Left ventricle myocardium inferior (tissue), 1 donor: ENCODE measurements around the gene TMEFF1. TPM values are rescaled to one million over a fixed set of nuclear protein-coding genes. Genes with fewer than 3 reads are reported as not detected.

Experiments used
- DNase-seq: peaks from one replicate; pipeline ENCODE4 v3.0.0-alpha.2; 2020
- H3K27ac ChIP-seq: fragments of 200-600 bp; replicated peaks from 2 replicates; pipeline ENCODE4 v1.8.0; 2021
- H3K27me3 ChIP-seq: fragments of 200-600 bp; 2 replicates; pipeline ENCODE4 v1.8.0; 2021; ENCODE audit warnings: low read depth
- H3K36me3 ChIP-seq: fragments of 200-600 bp; 2 replicates; pipeline ENCODE4 v1.8.0; 2021
- H3K4me1 ChIP-seq: fragments of 200-600 bp; 2 replicates; pipeline ENCODE4 v1.8.0; 2021
- H3K4me3 ChIP-seq: fragments of 200-600 bp; 2 replicates; pipeline ENCODE4 v1.8.0; 2021; ENCODE audit warnings: mild to moderate bottlenecking, moderate library complexity
- H3K9me3 ChIP-seq: fragments of 200-600 bp; replicated peaks from 2 replicates; pipeline ENCODE4 v1.8.0; 2021
- CTCF ChIP-seq: fragments of 200-600 bp; IDR thresholded peaks from 2 replicates; pipeline ENCODE4 v1.8.0; 2021; ENCODE audit warnings: antibody characterized with exemption, mild to moderate bottlenecking, borderline replicate concordance
- intact Hi-C: fragments of 100-400 bp; cut with micrococcal nuclease; formaldehyde crosslinking; loops from one replicate; pipeline ENCODE4 v1.11.0; 2022
- total RNA-seq: library from RNA; stranded (reverse); fragmentation: NEBNext Ultra II Directional; extraction: Animal tissue kit (Norgen Biotek cat#: 25700); gene quantifications from one replicate; pipeline ENCODE4 v1.2.1, GENCODE V29; 2021
- donor health status: DM: no; HTN: yes; CAD: no; lungs with severe emphysema.

The TMEFF1 gene
- total RNA-seq, 1 donor from 2014 or later = not detected

DNA sequence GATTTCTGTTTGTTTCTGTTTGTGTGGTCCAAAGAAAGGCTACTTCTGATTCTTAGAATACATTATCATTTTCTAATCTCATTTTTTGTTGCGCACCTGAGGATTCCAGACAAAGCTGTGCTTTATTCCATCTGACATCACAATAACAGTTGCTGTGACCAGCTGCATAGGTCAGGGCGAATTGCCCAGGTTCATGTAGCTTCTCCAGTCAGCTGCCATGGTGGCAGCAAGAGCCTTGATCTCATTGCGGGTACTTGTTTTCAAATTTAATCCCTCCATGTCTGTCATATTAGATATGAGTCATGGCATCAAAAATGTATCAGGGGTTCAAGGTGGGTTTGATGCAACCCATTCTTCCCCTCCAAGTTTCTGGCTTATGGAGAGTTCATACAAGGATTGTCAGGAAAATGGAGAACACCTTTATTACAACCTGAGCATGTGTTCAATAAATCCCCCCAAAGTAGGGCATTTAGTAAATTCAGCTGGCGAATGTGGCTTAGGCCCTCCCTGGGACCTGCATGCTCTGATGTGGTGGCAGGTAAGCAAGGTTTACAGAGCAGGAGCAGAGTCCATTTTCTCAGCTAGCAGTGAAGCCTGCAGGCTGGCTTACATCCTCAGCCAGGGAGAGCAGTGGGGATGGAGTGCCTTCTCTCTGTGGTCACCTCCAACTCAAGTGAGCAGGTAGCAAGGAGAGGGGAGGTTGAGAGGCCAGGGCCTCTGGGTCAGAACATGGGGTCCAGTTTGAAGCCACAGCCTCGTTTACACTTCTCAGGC, 118.9 kb downstream of the TMEFF1 start:
- no peak overlapping the region for H3K27ac ChIP-seq
- intact Hi-C loops = no loop called here
- no peak for DNase-seq
- no peak overlapping the region for H3K4me3 ChIP-seq
- no peaks in the 10 kb centered on the region for H3K9me3 ChIP-seq
- no peaks in the 10 kb centered on the region for H3K27me3 ChIP-seq
- TF ChIP-seq CTCF = no peak
- H3K4me1 ChIP-seq = peaks cover 16% of the 10 kb centered on the region
- H3K36me3 ChIP-seq = no peaks in the 10 kb centered on the region

DNA sequence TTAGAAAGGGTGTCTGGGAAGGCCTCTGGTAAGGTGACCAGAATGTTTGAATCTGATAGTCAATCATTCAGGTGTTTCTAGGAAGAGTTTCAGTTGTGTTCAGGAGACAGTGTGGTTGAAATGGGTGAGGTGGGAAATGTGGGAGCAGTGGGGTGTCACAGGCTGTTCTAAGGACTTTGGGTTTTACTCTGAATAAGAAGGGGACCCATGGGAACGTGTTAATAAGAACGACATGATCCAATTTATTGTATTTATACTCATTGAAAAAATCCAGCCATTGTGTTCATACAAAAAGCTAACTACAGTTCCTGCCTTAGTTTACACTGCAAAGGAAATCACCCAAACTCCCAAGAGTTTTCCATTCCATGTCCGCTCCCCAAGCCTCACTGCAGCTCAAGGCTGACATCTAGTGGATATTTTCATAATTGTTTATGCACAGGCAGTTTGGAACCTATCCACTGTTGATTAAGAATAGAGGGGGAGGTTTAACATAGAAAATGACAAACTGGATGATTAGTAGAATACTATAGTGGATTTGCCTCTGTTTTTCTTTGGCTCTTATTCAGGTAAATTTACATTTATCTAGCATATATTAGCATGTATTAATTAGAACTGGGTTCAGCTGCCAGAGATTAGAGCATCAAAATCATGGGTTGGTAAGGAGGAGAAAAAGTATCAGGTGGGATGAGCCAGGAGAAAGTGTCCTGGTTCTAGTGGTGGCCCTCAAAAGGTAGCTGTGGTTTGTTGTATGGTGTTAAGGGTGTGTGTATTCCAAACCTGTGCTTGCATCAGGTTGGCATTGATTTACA, 122.6 kb downstream of the TMEFF1 start:
- Histone ChIP-seq H3K4me1 (peaks cover 21% of the 10 kb centered on the region), H3K4me3 (no peak overlapping the region), H3K27me3 (no peaks in the 10 kb centered on the region), H3K27ac (no peak overlapping the region), H3K9me3 (no peaks in the 10 kb centered on the region), H3K36me3 (no peaks in the 10 kb centered on the region)
- intact Hi-C loops = no loop called here
- no peak for DNase-seq
- TF ChIP-seq CTCF = peak; percentile 94

- no peak for DNase-seq
- H3K36me3 ChIP-seq = no peaks in the 10 kb centered on the region
- H3K4me1 ChIP-seq = peaks cover 21% of the 10 kb centered on the region
- no peaks in the 10 kb centered on the region for H3K9me3 ChIP-seq
- TF ChIP-seq CTCF = no peak
- H3K27ac ChIP-seq = no peak overlapping the region
- H3K27me3 ChIP-seq = no peaks in the 10 kb centered on the region
- no peak overlapping the region for H3K4me3 ChIP-seq
- intact Hi-C loops = no loop called here
Observed at GRCh38 chr9:100597236-100597635, 124.3 kb downstream of the TMEFF1 start.

GRCh38 chr9:100598641-100599145, 125.7 kb downstream of the TMEFF1 start:
- intact Hi-C loops = no loop called here
- DNase-seq = peak; percentile 80
- Histone ChIP-seq H3K27ac (peak overlapping the region; percentile 9), H3K4me3 (peak overlapping the region; percentile 66), H3K27me3 (no peaks in the 10 kb centered on the region), H3K4me1 (peaks cover 21% of the 10 kb centered on the region), H3K36me3 (no peaks in the 10 kb centered on the region), H3K9me3 (no peaks in the 10 kb centered on the region)
- TF ChIP-seq CTCF = peak; percentile 10

GRCh38 chr9:100600521-100601079, 127.7 kb downstream of the TMEFF1 start:
- intact Hi-C loops = loop anchor here (5.0 kb wide), 1 partner anchor 712 kb away; no protein-coding TSS in a partner anchor
- DNase-seq = no peak
- Histone ChIP-seq H3K27me3 (no peaks in the 10 kb centered on the region), H3K27ac (no peak overlapping the region), H3K4me1 (peaks cover 15% of the 10 kb centered on the region), H3K36me3 (no peaks in the 10 kb centered on the region), H3K4me3 (no peak overlapping the region), H3K9me3 (no peaks in the 10 kb centered on the region)
- no peak for TF ChIP-seq CTCF
